Measurements from ENCODE around the gene MCF2L2.

MCF2L2 gene

GRCh38 chr3:183163563-183163962, 264.9 kb downstream of the MCF2L2 start:
- no peak for DNase-seq (ENCODE audit: low spot score)

DNA sequence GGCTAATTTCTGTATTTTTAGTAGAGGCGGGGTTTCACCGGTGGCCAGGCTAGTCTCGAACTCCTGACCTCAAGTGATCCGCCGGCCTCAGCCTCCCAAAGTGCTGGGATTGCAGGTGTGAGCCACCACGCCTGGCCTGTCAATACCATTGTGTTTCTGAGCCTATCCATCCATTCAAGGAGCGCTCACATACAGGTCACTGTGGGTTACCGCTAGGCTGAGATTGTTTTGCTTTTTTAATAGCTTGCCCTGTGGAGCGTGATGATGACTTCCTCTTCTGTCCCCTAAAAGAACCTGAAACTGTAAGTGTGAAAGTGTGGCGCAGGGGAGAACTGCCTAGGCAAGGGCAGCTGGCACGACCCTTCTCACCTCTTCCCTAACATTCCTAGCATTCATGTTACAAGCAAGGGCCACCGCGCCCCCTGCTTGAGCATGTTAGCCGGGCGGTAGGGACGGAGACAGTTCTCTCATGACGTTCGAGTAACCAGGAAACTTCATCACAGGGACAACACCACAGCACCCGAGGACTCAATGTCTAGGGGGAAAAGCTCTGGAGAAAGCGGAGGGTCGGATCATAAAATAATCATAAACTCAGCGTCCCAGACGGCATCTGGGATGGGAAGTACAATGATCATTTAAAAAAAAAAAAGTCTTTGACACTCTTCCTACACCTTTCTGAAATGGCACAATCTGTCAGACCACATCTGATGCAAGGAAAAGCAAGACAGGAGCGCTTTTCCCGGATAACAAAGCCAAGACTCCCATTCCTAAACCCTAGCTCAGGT, 266.7 kb downstream of the MCF2L2 start:
- DNase-seq (ENCODE audit: low spot score), result no peak

GRCh38 chr3:183160616-183161015, 267.8 kb downstream of the MCF2L2 start:
- no peak for DNase-seq (ENCODE audit: low spot score)

- DNase-seq (ENCODE audit: low spot score), result no peak
Measured at GRCh38 chr3:183159333-183159732, 269.1 kb downstream of the MCF2L2 start.

GRCh38 chr3:183158551-183159006, 269.8 kb downstream of the MCF2L2 start:
- DNase-seq (ENCODE audit: low spot score), result no peak

DNA sequence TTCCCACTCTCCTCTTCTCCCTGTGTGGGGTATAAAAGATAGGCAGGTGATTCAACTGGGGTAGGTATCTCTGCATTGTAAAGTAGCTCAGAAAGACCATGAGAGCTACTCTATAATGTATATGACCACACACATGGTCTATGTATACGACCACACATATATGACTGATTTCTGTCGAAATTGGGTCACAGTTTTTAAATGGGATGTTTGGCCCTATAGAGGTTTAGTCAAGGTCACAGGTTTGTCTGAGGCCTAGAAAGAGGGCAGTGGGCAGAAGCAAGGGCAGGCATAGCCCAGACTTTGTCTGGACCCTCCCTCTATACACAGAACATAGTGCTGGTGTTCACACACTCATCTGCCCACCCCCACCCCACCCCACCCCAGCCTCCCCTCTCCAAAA, 270.3 kb downstream of the MCF2L2 start:
- no peak for DNase-seq (ENCODE audit: low spot score)

DNA sequence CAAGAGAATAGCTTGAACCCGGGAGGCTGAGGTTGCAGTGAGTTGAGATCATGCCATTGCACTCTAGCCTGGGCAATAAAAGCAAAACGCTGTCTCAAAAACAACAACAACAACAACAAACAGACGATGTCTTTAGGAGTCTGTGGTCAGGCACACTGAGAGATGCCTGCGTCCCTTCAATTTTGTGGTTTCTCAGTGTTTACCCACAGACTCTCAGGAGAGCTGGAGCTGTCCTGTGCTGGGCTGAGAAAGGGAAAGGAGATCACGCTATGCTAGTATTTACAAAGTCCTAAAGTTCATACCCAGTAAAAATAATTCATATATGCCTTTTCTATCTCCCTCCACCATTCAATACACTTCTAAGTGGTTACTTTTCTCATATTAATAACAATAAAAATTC, 272.2 kb downstream of the MCF2L2 start:
- no peak for DNase-seq (ENCODE audit: low spot score)

- DNase-seq (ENCODE audit: low spot score), result no peak
Measured at GRCh38 chr3:183155499-183155898, 272.9 kb downstream of the MCF2L2 start.

DNA sequence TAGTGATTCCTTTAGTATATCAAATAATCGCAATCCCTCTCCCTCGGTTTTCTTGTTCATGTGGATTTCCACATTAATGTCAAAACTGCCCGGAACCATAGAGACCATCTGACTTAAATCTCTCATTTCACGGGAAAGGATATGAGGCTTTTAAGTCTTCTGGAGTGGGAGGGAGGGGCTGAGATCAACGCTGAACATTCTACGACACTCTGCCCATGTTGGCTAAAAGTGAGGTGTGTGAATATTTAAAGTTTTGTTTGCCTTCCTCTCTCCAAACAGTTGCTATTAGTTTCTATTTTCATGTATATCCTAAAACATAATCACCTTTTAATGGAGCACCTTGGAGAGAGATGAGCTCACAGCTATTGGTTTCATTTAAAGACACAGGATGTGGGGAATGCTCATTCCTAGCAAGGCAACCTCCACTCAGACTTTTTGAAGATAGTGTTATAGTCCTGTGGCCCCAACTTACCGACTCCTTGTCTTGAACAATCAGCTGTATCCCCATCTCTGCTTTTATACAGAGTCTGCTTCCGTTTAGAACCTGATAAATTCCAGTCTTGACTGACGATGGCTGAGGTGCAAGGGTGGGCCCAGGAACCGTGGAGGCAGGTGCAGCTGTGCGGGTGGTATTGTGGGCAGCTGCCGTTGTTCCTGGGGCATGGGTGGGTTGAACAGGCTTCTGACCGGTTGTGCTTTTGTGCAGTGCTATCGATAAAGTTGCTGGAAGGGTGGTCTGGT, 275.0 kb downstream of the MCF2L2 start:
- no peak for DNase-seq (ENCODE audit: low spot score)

- DNase-seq (ENCODE audit: low spot score), result no peak
Measured at GRCh38 chr3:183151821-183152351, 276.5 kb downstream of the MCF2L2 start.

GRCh38 chr3:183151086-183151485, 277.3 kb downstream of the MCF2L2 start:
- no peak for DNase-seq (ENCODE audit: low spot score)

DNA sequence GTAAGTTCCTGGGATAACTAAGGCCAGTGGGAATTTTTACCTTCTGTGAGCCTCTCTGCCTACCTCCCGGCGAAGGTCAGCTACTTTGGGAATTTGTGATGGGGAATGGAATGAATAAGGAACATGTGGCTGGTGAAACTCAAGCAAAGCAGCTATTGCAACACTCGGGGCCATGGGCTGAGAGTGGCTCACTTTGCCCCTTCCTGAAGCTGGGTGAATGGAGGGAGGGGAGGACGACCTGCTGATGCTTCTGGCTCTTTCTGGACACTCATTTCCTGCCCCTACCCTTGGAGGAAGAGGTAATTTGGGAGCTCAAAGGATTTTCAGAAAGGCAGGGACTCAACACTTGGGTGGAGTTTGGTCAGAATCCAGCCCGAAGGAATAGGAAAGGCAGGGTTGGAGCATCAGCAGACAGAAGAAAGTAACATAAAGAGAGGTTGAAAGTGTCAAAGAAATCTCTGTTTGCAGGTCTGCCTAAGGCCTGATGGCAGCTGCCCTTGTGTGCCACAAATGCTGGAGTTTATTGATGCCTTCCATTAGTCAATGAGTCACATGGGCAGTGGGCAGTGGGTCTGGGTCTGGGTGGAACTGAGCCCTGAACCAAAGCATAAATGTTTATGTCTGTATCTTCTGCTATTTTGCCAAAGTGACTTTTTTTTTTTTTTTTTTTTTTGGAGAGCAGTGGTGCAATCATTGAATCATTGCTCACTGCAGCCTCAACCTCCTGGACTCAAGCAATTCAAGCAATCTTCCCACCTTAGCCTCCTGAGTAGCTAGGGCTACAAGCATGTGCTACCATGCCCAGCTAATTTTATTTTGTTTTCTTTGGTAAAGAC, 278.3 kb downstream of the MCF2L2 start:
- DNase-seq (ENCODE audit: low spot score), result no peak

DNA sequence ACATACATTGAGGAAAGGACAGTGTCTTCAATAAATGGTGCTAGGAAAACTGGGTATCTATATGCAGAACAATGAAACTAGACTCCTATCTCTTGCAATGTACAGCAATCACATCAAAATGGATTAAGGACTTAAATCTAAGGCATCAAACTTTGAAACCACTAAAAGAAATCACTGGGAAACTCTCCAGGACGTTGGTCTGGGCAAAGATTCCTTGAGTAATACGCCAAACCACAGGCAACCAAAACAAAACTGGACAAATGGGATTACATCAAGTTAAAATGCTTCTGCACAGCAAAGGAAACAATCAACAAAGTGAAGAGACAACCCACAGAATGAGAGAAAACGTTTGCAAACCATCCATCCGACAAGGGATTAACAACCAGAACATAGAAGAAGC, 280.4 kb downstream of the MCF2L2 start:
- DNase-seq (ENCODE audit: low spot score), result no peak

GRCh38 chr3:183144363-183144762, 284.1 kb downstream of the MCF2L2 start:
- no peak for DNase-seq (ENCODE audit: low spot score)

DNA sequence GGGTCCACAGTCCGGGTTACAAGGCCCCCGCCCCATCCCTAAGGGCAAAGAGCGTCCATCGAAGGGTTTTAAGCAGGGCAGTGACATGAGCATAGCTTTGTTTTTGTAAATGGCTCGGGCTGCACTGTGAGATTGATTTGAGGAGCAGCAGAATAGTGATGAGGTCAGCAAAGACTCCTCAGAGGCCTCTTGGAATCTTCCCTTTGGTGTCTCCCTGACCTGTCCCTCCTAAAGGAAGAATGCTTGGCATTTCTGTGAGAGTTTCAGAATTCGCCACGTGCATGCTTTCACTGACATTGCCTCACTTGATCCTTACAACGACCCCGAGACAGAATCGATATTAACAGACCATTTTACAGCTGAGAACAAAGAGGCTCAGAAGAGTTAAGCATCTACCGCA, 286.2 kb downstream of the MCF2L2 start:
- no peak for DNase-seq (ENCODE audit: low spot score)

DNA sequence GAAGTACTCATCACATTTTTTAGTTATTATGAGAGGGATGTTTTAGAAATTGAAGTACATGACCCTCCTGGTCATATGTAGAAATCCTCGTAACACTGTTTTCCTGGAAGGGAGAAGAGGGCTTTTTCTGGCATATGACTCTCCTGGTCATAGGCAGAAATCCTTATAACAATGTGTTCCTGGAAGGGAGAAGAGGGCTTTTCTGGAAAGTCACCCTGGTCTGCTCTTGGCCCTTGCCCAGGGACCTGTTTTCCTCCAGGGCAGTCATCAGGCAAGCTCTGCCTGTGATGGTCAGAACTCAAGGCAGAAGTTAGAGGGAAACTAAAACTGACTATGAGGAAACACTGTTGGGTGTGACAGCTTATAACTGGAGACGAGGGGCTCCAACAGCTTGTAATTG, 293.6 kb downstream of the MCF2L2 start:
- no peak for DNase-seq (ENCODE audit: low spot score)

DNA sequence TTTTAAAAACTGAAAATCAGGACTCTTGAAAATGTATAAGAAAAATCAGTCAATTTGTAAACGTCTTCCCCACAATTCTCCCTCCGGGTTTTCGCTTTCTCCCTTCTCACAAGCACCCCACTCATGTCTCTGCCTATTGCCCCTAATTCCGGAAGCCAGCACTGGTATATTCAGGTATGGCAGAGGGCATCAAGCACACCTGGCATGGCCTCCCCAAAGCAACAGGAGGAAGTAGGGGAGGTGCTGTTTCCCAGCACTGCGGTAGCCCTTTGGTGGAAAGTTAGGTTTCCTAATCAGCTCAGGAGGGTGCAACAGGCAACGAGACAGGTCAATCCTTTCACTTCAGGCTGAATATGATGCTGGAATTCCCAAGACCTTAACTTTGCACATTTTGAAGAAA, 296.0 kb downstream of the MCF2L2 start:
- no peak for DNase-seq (ENCODE audit: low spot score)

- no peak for DNase-seq (ENCODE audit: low spot score)
Measured at GRCh38 chr3:183131735-183132134, 296.7 kb downstream of the MCF2L2 start.

- DNase-seq (ENCODE audit: low spot score), result no peak
Measured at GRCh38 chr3:183131186-183131725, 297.2 kb downstream of the MCF2L2 start.

DNA sequence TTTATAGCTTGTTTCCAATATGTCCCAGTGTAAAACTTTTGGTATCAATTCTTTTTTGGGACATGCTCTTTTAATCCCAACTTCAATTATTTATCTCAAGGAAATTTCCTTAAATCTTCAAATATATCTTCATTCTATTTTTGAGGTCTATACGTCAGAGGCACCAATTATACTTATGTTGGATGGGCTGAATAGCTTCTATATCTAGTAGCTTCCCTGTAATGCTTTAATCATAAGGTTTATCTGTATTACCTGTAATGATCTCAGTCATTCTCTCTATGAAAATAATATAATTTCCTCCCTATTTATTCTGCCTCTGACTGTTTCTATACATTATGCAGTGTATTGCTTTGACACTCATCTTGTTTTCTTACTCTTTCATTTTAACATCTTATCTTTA, 299.2 kb downstream of the MCF2L2 start:
- DNase-seq (ENCODE audit: low spot score), result no peak

DNA sequence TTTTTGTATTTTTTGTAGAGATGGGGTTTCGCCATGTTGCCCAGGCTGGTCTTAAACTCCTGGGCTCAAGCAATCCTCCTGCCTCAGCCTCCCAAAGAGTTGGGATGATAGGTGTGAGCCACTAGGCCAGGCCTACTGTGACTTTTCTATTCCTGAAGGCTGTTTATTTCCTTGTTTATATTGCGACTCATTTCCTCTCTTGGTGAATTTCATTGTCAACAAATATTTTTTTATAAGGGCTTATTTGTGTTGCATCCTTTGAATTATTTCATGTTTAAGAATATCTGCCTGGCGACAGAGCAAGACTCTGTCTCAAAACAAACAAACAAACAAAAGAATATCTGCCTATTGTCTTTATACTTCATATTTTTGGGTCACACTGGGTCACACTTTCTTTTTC, 299.7 kb downstream of the MCF2L2 start:
- DNase-seq (ENCODE audit: low spot score), result no peak

Measured in left forelimb (tissue), 1 donor.